Neuronal stem cell (in vitro differentiated cells): ENCODE measurements around the gene KBTBD12.

Experiments
- DNase-seq: peaks from one replicate; pipeline ENCODE4 v3.0.0-alpha.2; 2013; ENCODE audit warnings: low spot score
- H2AFZ ChIP-seq: one replicate; pipeline ENCODE4 v1.6.1; 2013; ENCODE audit warnings: mild to moderate bottlenecking, low read length, inconsistent platforms
- H2AK5ac ChIP-seq: 2 replicates; pipeline ENCODE4 v1.6.1; 2013; ENCODE audit warnings: low read depth, mild to moderate bottlenecking, inconsistent platforms, low read length, moderate library complexity, mixed read lengths
- H2BK120ac ChIP-seq: 2 replicates; pipeline ENCODE4 v1.6.1; 2013; ENCODE audit warnings: low read depth, mild to moderate bottlenecking, inconsistent platforms, low read length, moderate library complexity, mixed read lengths
- H2BK12ac ChIP-seq: one replicate; pipeline ENCODE4 v1.6.1; 2013; ENCODE audit warnings: low read length, inconsistent platforms
- H2BK15ac ChIP-seq: 2 replicates; pipeline ENCODE4 v1.6.1; 2013; ENCODE audit warnings: mild to moderate bottlenecking, low read length, inconsistent platforms, mixed read lengths
- H2BK5ac ChIP-seq: one replicate; pipeline ENCODE4 v1.6.1; 2013; ENCODE audit warnings: inconsistent platforms, mild to moderate bottlenecking, low read length, moderate library complexity
- H3K14ac ChIP-seq: one replicate; pipeline ENCODE4 v1.6.1; 2013; ENCODE audit warnings: low read length, inconsistent platforms
- H3K18ac ChIP-seq: 2 replicates; pipeline ENCODE4 v1.6.1; 2013; ENCODE audit warnings: low read length, inconsistent platforms
- H3K23ac ChIP-seq: 2 replicates; pipeline ENCODE4 v1.6.1; 2013; ENCODE audit warnings: low read depth, mild to moderate bottlenecking, mixed read lengths, low read length, inconsistent platforms; ENCODE audit not compliant: poor library complexity
- H3K27ac ChIP-seq: replicated peaks from 3 replicates; pipeline ENCODE4 v1.5.1; 2013; ENCODE audit warnings: low read length, inconsistent platforms
- H3K27me3 ChIP-seq, 3 experiments: 2 replicates each; pipeline ENCODE4 v1.6.1; 2013; ENCODE audit warnings: low read length in 3 of 3, mild to moderate bottlenecking in 2 of 3, inconsistent platforms in 1 of 3, low read depth in 1 of 3, mixed read lengths in 1 of 3, moderate library complexity in 1 of 3; ENCODE audit not compliant: control insufficient read depth in 3 of 3, insufficient read depth in 3 of 3
- H3K36me3 ChIP-seq, 2 donors: replicated peaks in 1 of 2; 2 replicates each; pipeline ENCODE4 v1.6.1; 2013; ENCODE audit warnings: low read length in 2 of 2; ENCODE audit not compliant: control insufficient read depth in 2 of 2, insufficient read depth in 2 of 2
- H3K4ac ChIP-seq: 2 replicates; pipeline ENCODE4 v1.6.1; 2013; ENCODE audit warnings: inconsistent platforms, mild to moderate bottlenecking, low read length, moderate library complexity
- H3K4me1 ChIP-seq, 2 donors: 1 replicate in 1 of 2; 2 replicates in 1 of 2; pipeline ENCODE4 v1.6.1; 2013; ENCODE audit warnings: low read length in 2 of 2, low read depth in 1 of 2; ENCODE audit not compliant: control insufficient read depth in 2 of 2, insufficient read depth in 1 of 2
- H3K4me2 ChIP-seq: one replicate; pipeline ENCODE4 v1.6.1; 2013; ENCODE audit warnings: mild to moderate bottlenecking, low read length, inconsistent platforms; ENCODE audit not compliant: insufficient read depth, poor library complexity, severe bottlenecking
- H3K4me3 ChIP-seq, 2 donors: 2 replicates each; pipeline ENCODE4 v1.5.1; 2013; ENCODE audit warnings: low read length in 2 of 2, mild to moderate bottlenecking in 2 of 2, inconsistent platforms in 1 of 2, moderate library complexity in 1 of 2
- H3K79me1 ChIP-seq: one replicate; pipeline ENCODE4 v1.6.1; 2013; ENCODE audit warnings: low read depth, mild to moderate bottlenecking, inconsistent platforms, low read length, moderate library complexity
- H3K9ac ChIP-seq: one replicate; pipeline ENCODE4 v1.6.1; 2013; ENCODE audit warnings: mild to moderate bottlenecking, low read depth, low read length, inconsistent platforms; ENCODE audit not compliant: poor library complexity
- H3K9me3 ChIP-seq, 2 donors: replicated peaks in 1 of 2; 2 replicates each; pipeline versions ENCODE3 to v1.6.1; 2013; ENCODE audit warnings: low read length in 2 of 2, mild to moderate bottlenecking in 2 of 2, inconsistent platforms in 1 of 2, low read depth in 1 of 2, mixed read lengths in 1 of 2, moderate library complexity in 1 of 2; ENCODE audit not compliant: control insufficient read depth in 2 of 2, insufficient read depth in 1 of 2
- H4K8ac ChIP-seq: one replicate; pipeline ENCODE4 v1.6.1; 2013; ENCODE audit warnings: low read depth, mild to moderate bottlenecking, inconsistent platforms, low read length, moderate library complexity
- H4K91ac ChIP-seq: one replicate; pipeline ENCODE4 v1.6.1; 2013; ENCODE audit warnings: low read length, low read depth, mild to moderate bottlenecking, inconsistent platforms; ENCODE audit not compliant: poor library complexity
- WGBS, 2 donors: extraction: QIAGEN DNeasy Blood & Tissue Kit; methylation state at CpG; one replicate each; pipeline ENCODE4 v1.1.7; 2013; ENCODE audit warnings: missing lambda C conversion rate in 2 of 2, mixed read lengths in 1 of 2; ENCODE audit not compliant: insufficient read length in 2 of 2, insufficient replicate concordance in 1 of 2; ENCODE audit errors: extremely low coverage in 2 of 2; 5-methylcytosine and 5-hydroxymethylcytosine counted together

Gene KBTBD12

GRCh38 chr3:128011140-128011539, 96.1 kb downstream of the KBTBD12 start:
- no peak overlapping the region for H3K9ac ChIP-seq
- H3K4ac ChIP-seq: no peak overlapping the region
- H3K4me3 ChIP-seq: no peak overlapping the region
- H2AFZ ChIP-seq: peak overlapping the region; percentile 17
- no peak overlapping the region for H2BK5ac ChIP-seq
- no peak overlapping the region for H3K23ac ChIP-seq
- H3K79me1 ChIP-seq: no peaks in the 10 kb centered on the region
- H3K18ac ChIP-seq: no peak overlapping the region
- H4K91ac ChIP-seq: no peak overlapping the region
- H2BK15ac ChIP-seq: no peak overlapping the region
- no peak overlapping the region for H3K14ac ChIP-seq
- no peaks in the 10 kb centered on the region for H3K36me3 ChIP-seq
- H3K4me1 ChIP-seq: peaks cover under 1 to 10% of the 10 kb centered on the region in 2 donors
- no peaks in the 10 kb centered on the region for H3K27me3 ChIP-seq
- peak; percentile 41 for DNase-seq
- no peak overlapping the region for H2AK5ac ChIP-seq
- no peak overlapping the region for H3K4me2 ChIP-seq
- H3K9me3 ChIP-seq: no peaks in the 10 kb centered on the region
- no peak overlapping the region for H4K8ac ChIP-seq
- WGBS, 2 donors: no CpG with 5 or more reads among the region's 12 CpGs
- no peak overlapping the region for H2BK12ac ChIP-seq
- H2BK120ac ChIP-seq: no peak overlapping the region
- no peak overlapping the region for H3K27ac ChIP-seq

- no CpG with 5 or more reads among the region's 14 CpGs for WGBS, 2 donors
- Histone ChIP-seq H3K79me1 (no peaks in the 10 kb centered on the region), H3K4me2 (no peak overlapping the region)
Measured at GRCh38 chr3:128012050-128012449, 97.0 kb downstream of the KBTBD12 start.

GRCh38 chr3:128014548-128014947, 99.5 kb downstream of the KBTBD12 start:
- H3K4me3 ChIP-seq: no peak overlapping the region
- H3K27ac ChIP-seq: no peak overlapping the region
- no peak overlapping the region for H3K9ac ChIP-seq
- H3K4ac ChIP-seq: no peak overlapping the region
- no peak overlapping the region for H2AK5ac ChIP-seq
- H4K91ac ChIP-seq: no peak overlapping the region
- no peak overlapping the region for H3K23ac ChIP-seq
- no peak overlapping the region for H3K18ac ChIP-seq
- peaks cover 0 to 1% of the 10 kb centered on the region in 2 donors for H3K4me1 ChIP-seq
- H2BK5ac ChIP-seq: no peak overlapping the region
- H3K14ac ChIP-seq: no peak overlapping the region
- DNase-seq: no peak
- H2AFZ ChIP-seq: no peak overlapping the region
- H3K27me3 ChIP-seq: no peaks in the 10 kb centered on the region
- H3K4me2 ChIP-seq: no peak overlapping the region
- no peaks in the 10 kb centered on the region for H3K36me3 ChIP-seq
- H2BK15ac ChIP-seq: no peak overlapping the region
- no peaks in the 10 kb centered on the region for H3K79me1 ChIP-seq
- H2BK12ac ChIP-seq: no peak overlapping the region
- WGBS, 2 donors: no CpG with 5 or more reads among the region's 3 CpGs
- H3K9me3 ChIP-seq: no peaks in the 10 kb centered on the region
- H2BK120ac ChIP-seq: no peak overlapping the region
- H4K8ac ChIP-seq: no peak overlapping the region

More at GRCh38 chr3:128012050-128012449, 97.0 kb downstream of the KBTBD12 start:
- Histone ChIP-seq H2AK5ac (no peak overlapping the region), H3K9me3 (no peaks in the 10 kb centered on the region), H3K14ac (no peak overlapping the region), H3K27me3 (no peaks in the 10 kb centered on the region), H2AFZ (no peak overlapping the region), H2BK15ac (no peak overlapping the region), H3K4me3 (no peak overlapping the region), H3K4ac (no peak overlapping the region), H2BK12ac (no peak overlapping the region), H2BK120ac (no peak overlapping the region), H3K4me1 (peaks cover 0 to 4% of the 10 kb centered on the region in 2 donors), H4K8ac (no peak overlapping the region), H3K18ac (no peak overlapping the region), H3K27ac (no peak overlapping the region), H3K23ac (no peak overlapping the region), H2BK5ac (no peak overlapping the region), H4K91ac (no peak overlapping the region), H3K36me3 (no peaks in the 10 kb centered on the region), H3K9ac (no peak overlapping the region)
- no peak for DNase-seq

GRCh38 chr3:128016502-128016901, 101.5 kb downstream of the KBTBD12 start:
- no peaks in the 10 kb centered on the region for H3K9me3 ChIP-seq
- H2BK120ac ChIP-seq: no peak overlapping the region
- H2BK5ac ChIP-seq: no peak overlapping the region
- no peak overlapping the region for H3K18ac ChIP-seq
- H3K9ac ChIP-seq: no peak overlapping the region
- no peak for DNase-seq
- no peak overlapping the region for H3K14ac ChIP-seq
- H3K4ac ChIP-seq: no peak overlapping the region
- no peak overlapping the region for H2AK5ac ChIP-seq
- H3K23ac ChIP-seq: no peak overlapping the region
- H3K79me1 ChIP-seq: no peaks in the 10 kb centered on the region
- H3K36me3 ChIP-seq: no peaks in the 10 kb centered on the region
- H2AFZ ChIP-seq: no peak overlapping the region
- H2BK12ac ChIP-seq: no peak overlapping the region
- no peak overlapping the region for H3K4me2 ChIP-seq
- H3K4me3 ChIP-seq: no peak overlapping the region
- no peak overlapping the region for H4K91ac ChIP-seq
- H3K27me3 ChIP-seq: no peaks in the 10 kb centered on the region
- no peak overlapping the region for H2BK15ac ChIP-seq
- no CpG with 5 or more reads among the region's 1 CpG for WGBS, 2 donors
- H3K4me1 ChIP-seq: no peaks in the 10 kb centered on the region
- no peak overlapping the region for H3K27ac ChIP-seq
- H4K8ac ChIP-seq: no peak overlapping the region
